ENCODE data around the gene COTL1. TPM values are rescaled to one million over a fixed set of nuclear protein-coding genes. Genes with fewer than 3 reads are reported as not detected.

Gene COTL1
- total RNA-seq, 1 donor from 2014 or later: 11.0 TPM

- Histone ChIP-seq H3K9me3 (ENCODE audit: control insufficient read depth in 3 of 3, low read length in 3 of 3) (no peaks in the 10 kb centered on the region), H3K36me3 (ENCODE audit: control insufficient read depth in 3 of 3, insufficient read depth in 3 of 3, low read length in 3 of 3) (no peaks in the 10 kb centered on the region), H3K27ac (ENCODE audit: low read depth, low read length) (no peak overlapping the region)
Observed at GRCh38 chr16:84540194-84540593, 77.7 kb downstream of the COTL1 start.

GRCh38 chr16:84538222-84538840 lies 79.5 kb downstream of the COTL1 start:
- H3K4me1 ChIP-seq (ENCODE audit: control insufficient read depth in 3 of 3, insufficient read depth in 3 of 3, low read length in 3 of 3): no peaks in the 10 kb centered on the region
- H3K27ac ChIP-seq (ENCODE audit: low read depth, low read length): no peak overlapping the region
- no peaks in the 10 kb centered on the region for H3K9me3 ChIP-seq (ENCODE audit: control insufficient read depth in 3 of 3, low read length in 3 of 3)
- H3K4me3 ChIP-seq (ENCODE audit: low read length in 3 of 3): no peak overlapping the region
- H3K36me3 ChIP-seq (ENCODE audit: control insufficient read depth in 3 of 3, insufficient read depth in 3 of 3, low read length in 3 of 3): no peaks in the 10 kb centered on the region
- H3K9ac ChIP-seq (ENCODE audit: low read depth in 1 of 3, low read length in 3 of 3): no peak overlapping the region
- H3K27me3 ChIP-seq (ENCODE audit: control insufficient read depth in 3 of 3, insufficient read depth in 3 of 3, low read length in 3 of 3): no peaks in the 10 kb centered on the region

More at GRCh38 chr16:84540194-84540593, 77.7 kb downstream of the COTL1 start:
- no peak overlapping the region for H3K9ac ChIP-seq (ENCODE audit: low read depth in 1 of 3, low read length in 3 of 3)
- peaks cover under 1 to 6% (median under 1%) of the 10 kb centered on the region in 3 donors for H3K27me3 ChIP-seq (ENCODE audit: control insufficient read depth in 3 of 3, insufficient read depth in 3 of 3, low read length in 3 of 3)
- peaks cover 7 to 12% (median 11%) of the 10 kb centered on the region in 3 donors for H3K4me1 ChIP-seq (ENCODE audit: control insufficient read depth in 3 of 3, insufficient read depth in 3 of 3, low read length in 3 of 3)
- H3K4me3 ChIP-seq (ENCODE audit: low read length in 3 of 3): no peak overlapping the region

GRCh38 chr16:84537491-84538151 lies 80.3 kb downstream of the COTL1 start:
- Histone ChIP-seq H3K9me3 (ENCODE audit: control insufficient read depth in 3 of 3, low read length in 3 of 3) (no peaks in the 10 kb centered on the region), H3K27ac (ENCODE audit: low read depth, low read length) (no peak overlapping the region), H3K4me1 (ENCODE audit: control insufficient read depth in 3 of 3, insufficient read depth in 3 of 3, low read length in 3 of 3) (peaks cover 6% of the 10 kb centered on the region in 3 donors), H3K27me3 (ENCODE audit: control insufficient read depth in 3 of 3, insufficient read depth in 3 of 3, low read length in 3 of 3) (no peaks in the 10 kb centered on the region), H3K4me3 (ENCODE audit: low read length in 3 of 3) (no peak overlapping the region), H3K9ac (ENCODE audit: low read depth in 1 of 3, low read length in 3 of 3) (no peak overlapping the region), H3K36me3 (ENCODE audit: control insufficient read depth in 3 of 3, insufficient read depth in 3 of 3, low read length in 3 of 3) (no peaks in the 10 kb centered on the region)

- Histone ChIP-seq H3K4me1 (ENCODE audit: control insufficient read depth in 3 of 3, insufficient read depth in 3 of 3, low read length in 3 of 3) (peaks cover 17 to 19% (median 19%) of the 10 kb centered on the region in 3 donors), H3K27me3 (ENCODE audit: control insufficient read depth in 3 of 3, insufficient read depth in 3 of 3, low read length in 3 of 3) (peaks cover 0 to 3% (median 0%) of the 10 kb centered on the region in 3 donors), H3K9me3 (ENCODE audit: control insufficient read depth in 3 of 3, low read length in 3 of 3) (no peaks in the 10 kb centered on the region), H3K9ac (ENCODE audit: low read depth in 1 of 3, low read length in 3 of 3) (no peak overlapping the region), H3K4me3 (ENCODE audit: low read length in 3 of 3) (no peak overlapping the region), H3K36me3 (ENCODE audit: control insufficient read depth in 3 of 3, insufficient read depth in 3 of 3, low read length in 3 of 3) (no peaks in the 10 kb centered on the region), H3K27ac (ENCODE audit: low read depth, low read length) (no peak overlapping the region)
Observed at GRCh38 chr16:84535851-84536250, 82.0 kb downstream of the COTL1 start.

GRCh38 chr16:84535408-84535807 lies 82.5 kb downstream of the COTL1 start:
- no peak overlapping the region for H3K9ac ChIP-seq (ENCODE audit: low read depth in 1 of 3, low read length in 3 of 3)
- H3K4me3 ChIP-seq (ENCODE audit: low read length in 3 of 3): no peak overlapping the region
- H3K9me3 ChIP-seq (ENCODE audit: control insufficient read depth in 3 of 3, low read length in 3 of 3): no peaks in the 10 kb centered on the region
- H3K4me1 ChIP-seq (ENCODE audit: control insufficient read depth in 3 of 3, insufficient read depth in 3 of 3, low read length in 3 of 3): peaks cover 17 to 19% (median 19%) of the 10 kb centered on the region in 3 donors
- peaks cover 0 to 3% (median 2%) of the 10 kb centered on the region in 3 donors for H3K27me3 ChIP-seq (ENCODE audit: control insufficient read depth in 3 of 3, insufficient read depth in 3 of 3, low read length in 3 of 3)
- no peaks in the 10 kb centered on the region for H3K36me3 ChIP-seq (ENCODE audit: control insufficient read depth in 3 of 3, insufficient read depth in 3 of 3, low read length in 3 of 3)
- no peak overlapping the region for H3K27ac ChIP-seq (ENCODE audit: low read depth, low read length)

- Histone ChIP-seq H3K9me3 (ENCODE audit: control insufficient read depth in 3 of 3, low read length in 3 of 3) (peaks cover 0 to 2% (median 0%) of the 10 kb centered on the region in 3 donors), H3K4me3 (ENCODE audit: low read length in 3 of 3) (no peak overlapping the region), H3K4me1 (ENCODE audit: control insufficient read depth in 3 of 3, insufficient read depth in 3 of 3, low read length in 3 of 3) (peaks cover 17 to 19% (median 19%) of the 10 kb centered on the region in 3 donors), H3K9ac (ENCODE audit: low read depth in 1 of 3, low read length in 3 of 3) (no peak overlapping the region), H3K27ac (ENCODE audit: low read depth, low read length) (no peak overlapping the region), H3K36me3 (ENCODE audit: control insufficient read depth in 3 of 3, insufficient read depth in 3 of 3, low read length in 3 of 3) (no peaks in the 10 kb centered on the region), H3K27me3 (ENCODE audit: control insufficient read depth in 3 of 3, insufficient read depth in 3 of 3, low read length in 3 of 3) (peaks cover 0 to 3% (median 2%) of the 10 kb centered on the region in 3 donors)
Observed at GRCh38 chr16:84534815-84535214, 83.1 kb downstream of the COTL1 start.

- Histone ChIP-seq H3K27ac (ENCODE audit: low read depth, low read length) (peak overlapping the region; percentile 74), H3K4me1 (ENCODE audit: control insufficient read depth in 3 of 3, insufficient read depth in 3 of 3, low read length in 3 of 3) (peaks cover 17 to 22% (median 21%) of the 10 kb centered on the region in 3 donors), H3K27me3 (ENCODE audit: control insufficient read depth in 3 of 3, insufficient read depth in 3 of 3, low read length in 3 of 3) (peaks cover 2 to 9% (median 3%) of the 10 kb centered on the region in 3 donors), H3K9me3 (ENCODE audit: control insufficient read depth in 3 of 3, low read length in 3 of 3) (peaks cover 0 to 4% (median 0%) of the 10 kb centered on the region in 3 donors), H3K36me3 (ENCODE audit: control insufficient read depth in 3 of 3, insufficient read depth in 3 of 3, low read length in 3 of 3) (no peaks in the 10 kb centered on the region), H3K9ac (ENCODE audit: low read depth in 1 of 3, low read length in 3 of 3) (no peak overlapping the region), H3K4me3 (ENCODE audit: low read length in 3 of 3) (no peak overlapping the region)
Observed at GRCh38 chr16:84532855-84533486, 84.9 kb downstream of the COTL1 start.

- peak overlapping the region; percentile 74 for H3K27ac ChIP-seq (ENCODE audit: low read depth, low read length)
- H3K27me3 ChIP-seq (ENCODE audit: control insufficient read depth in 3 of 3, insufficient read depth in 3 of 3, low read length in 3 of 3): peaks cover 2 to 12% (median 3%) of the 10 kb centered on the region in 3 donors
- H3K9me3 ChIP-seq (ENCODE audit: control insufficient read depth in 3 of 3, low read length in 3 of 3): peaks cover 0 to 4% (median 0%) of the 10 kb centered on the region in 3 donors
- no peak overlapping the region for H3K9ac ChIP-seq (ENCODE audit: low read depth in 1 of 3, low read length in 3 of 3)
- H3K36me3 ChIP-seq (ENCODE audit: control insufficient read depth in 3 of 3, insufficient read depth in 3 of 3, low read length in 3 of 3): no peaks in the 10 kb centered on the region
- no peak overlapping the region for H3K4me3 ChIP-seq (ENCODE audit: low read length in 3 of 3)
- H3K4me1 ChIP-seq (ENCODE audit: control insufficient read depth in 3 of 3, insufficient read depth in 3 of 3, low read length in 3 of 3): peaks cover 17 to 28% (median 26%) of the 10 kb centered on the region in 3 donors
Observed at GRCh38 chr16:84532291-84532724, 85.6 kb downstream of the COTL1 start.

- H3K4me1 ChIP-seq (ENCODE audit: control insufficient read depth in 3 of 3, insufficient read depth in 3 of 3, low read length in 3 of 3): peaks cover 23 to 34% (median 32%) of the 10 kb centered on the region in 3 donors
- H3K9ac ChIP-seq (ENCODE audit: low read depth in 1 of 3, low read length in 3 of 3): no peak overlapping the region
- H3K9me3 ChIP-seq (ENCODE audit: control insufficient read depth in 3 of 3, low read length in 3 of 3): peaks cover 0 to 4% (median 0%) of the 10 kb centered on the region in 3 donors
- H3K36me3 ChIP-seq (ENCODE audit: control insufficient read depth in 3 of 3, insufficient read depth in 3 of 3, low read length in 3 of 3): no peaks in the 10 kb centered on the region
- H3K27me3 ChIP-seq (ENCODE audit: control insufficient read depth in 3 of 3, insufficient read depth in 3 of 3, low read length in 3 of 3): peaks cover 2 to 12% (median 3%) of the 10 kb centered on the region in 3 donors
- H3K4me3 ChIP-seq (ENCODE audit: low read length in 3 of 3): no peak overlapping the region
- peak overlapping the region; percentile 74 for H3K27ac ChIP-seq (ENCODE audit: low read depth, low read length)
Observed at GRCh38 chr16:84531671-84532111, 86.2 kb downstream of the COTL1 start.

All from skeletal muscle tissue (tissue), 4 donors.